ENCODE measurements around the gene PHLDB2.

Gene PHLDB2

DNA sequence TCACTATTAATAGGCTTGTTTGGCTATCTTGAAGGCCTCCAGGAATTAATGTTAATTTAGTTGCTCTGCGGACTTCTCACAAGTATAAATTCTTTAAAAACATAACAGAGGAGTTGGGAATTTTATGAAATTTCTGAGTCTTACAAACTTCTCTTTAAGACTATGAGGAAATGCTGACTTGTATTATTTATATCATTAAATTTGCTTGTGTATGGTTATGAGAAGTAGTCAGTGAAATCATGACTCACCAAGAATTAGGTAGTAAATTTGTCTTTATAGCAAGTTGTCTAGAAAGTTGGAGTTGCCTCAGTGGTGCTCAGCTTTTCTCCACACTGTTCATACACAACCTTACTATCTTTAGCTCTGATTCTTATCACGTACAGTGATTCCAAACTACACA lies 26.5 kb downstream of the PHLDB2 start:
- DNase-seq, result no peak

DNA sequence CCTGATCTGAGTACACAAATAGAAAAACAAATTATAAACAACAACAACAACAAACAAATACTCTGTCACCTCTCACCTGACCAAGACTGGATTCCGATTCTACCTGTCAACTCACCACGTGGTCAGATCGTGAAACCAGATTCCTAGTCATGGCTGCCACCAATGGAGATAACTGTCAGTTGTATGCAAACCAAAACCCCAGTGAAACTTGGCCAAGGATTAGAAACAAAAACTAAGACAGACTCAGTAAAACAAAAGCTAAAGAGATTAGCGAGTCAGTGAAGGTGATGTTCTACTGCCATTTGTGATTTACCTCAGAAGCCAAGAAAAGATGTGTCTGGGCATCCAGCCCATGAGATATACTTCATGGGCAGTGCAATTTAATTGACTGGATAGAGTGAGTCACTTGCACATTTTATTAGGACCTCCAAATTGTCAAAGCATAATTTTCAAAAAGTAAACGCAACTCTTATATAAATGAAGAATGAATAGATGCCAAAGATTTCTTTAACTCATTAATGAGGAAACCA lies 31.1 kb downstream of the PHLDB2 start:
- no peak for DNase-seq

DNA sequence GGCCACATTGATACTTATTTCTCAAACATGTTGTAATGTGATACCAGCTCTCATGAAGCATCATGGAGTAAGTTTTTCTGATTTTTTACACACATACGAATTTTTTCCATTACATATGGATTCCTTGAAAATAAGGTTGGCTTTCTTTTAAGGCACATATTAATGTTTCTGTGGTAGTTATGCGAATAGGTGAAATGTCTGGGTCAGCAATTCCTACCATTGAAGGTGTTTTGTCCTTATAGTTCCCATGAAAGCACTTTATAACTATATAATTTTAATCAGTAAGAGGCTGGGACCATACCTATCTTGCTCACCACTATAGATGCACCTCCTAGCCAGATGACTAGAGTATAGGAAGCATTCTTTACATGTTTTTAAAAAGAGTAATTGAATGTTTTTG lies 33.0 kb downstream of the PHLDB2 start:
- no peak for DNase-seq

DNA sequence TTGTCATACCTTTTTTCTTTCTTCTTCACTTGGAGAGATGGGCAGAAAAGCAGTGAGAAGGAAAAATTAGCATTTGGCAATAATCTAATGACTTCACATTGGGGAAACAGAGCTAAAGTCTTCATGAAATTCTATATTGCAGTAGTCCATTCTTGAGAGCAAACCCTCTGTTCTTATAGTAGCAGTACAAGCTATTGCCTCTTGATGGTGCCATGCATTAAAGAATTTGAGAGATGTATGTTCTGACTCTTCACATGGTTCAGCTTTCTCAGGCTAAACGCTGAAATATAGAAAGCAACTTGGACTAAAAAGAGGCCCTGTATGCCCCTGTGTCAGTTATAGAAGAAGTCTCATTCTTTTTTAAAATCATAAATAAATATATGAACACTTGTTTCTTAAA lies 36.0 kb downstream of the PHLDB2 start:
- DNase-seq, result no peak

DNA sequence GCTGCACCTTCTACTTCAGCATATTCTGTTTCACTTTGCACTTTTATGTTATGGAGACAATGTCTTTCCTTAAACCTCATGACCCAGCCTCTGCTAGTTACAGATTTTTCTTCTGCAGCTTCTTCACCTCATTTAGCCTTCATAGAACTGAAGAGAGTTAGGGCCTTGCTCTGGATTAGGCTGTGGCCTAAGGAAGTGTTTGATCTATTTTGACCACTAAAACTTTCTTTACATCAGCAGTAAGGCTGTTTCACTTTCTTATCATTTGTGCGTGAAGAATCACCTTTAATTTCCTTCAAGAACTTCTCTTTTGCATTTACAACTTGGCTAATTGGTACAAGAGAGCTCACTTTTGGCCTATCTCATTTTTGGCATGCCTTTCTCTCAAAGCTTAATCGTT lies 40.9 kb downstream of the PHLDB2 start:
- no peak for DNase-seq

DNA sequence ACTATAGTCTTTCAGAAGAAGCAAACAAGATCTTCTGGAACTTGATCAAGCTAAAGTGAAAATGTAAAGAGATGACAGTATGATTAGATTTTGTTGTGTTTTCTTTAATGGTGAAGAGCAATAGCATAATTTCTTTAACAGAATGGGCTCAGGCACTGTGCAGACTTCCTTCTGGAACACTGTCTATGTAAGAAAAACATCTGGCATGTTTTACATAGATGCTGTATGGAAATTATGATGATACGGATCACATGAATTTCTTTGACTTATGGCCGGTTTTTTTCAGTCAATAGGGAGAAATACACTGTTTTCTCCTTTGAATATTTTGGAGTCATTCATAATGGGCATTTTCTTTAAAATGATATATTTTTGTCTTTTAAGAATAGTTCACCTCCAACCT lies 42.6 kb downstream of the PHLDB2 start:
- DNase-seq, result no peak

DNA sequence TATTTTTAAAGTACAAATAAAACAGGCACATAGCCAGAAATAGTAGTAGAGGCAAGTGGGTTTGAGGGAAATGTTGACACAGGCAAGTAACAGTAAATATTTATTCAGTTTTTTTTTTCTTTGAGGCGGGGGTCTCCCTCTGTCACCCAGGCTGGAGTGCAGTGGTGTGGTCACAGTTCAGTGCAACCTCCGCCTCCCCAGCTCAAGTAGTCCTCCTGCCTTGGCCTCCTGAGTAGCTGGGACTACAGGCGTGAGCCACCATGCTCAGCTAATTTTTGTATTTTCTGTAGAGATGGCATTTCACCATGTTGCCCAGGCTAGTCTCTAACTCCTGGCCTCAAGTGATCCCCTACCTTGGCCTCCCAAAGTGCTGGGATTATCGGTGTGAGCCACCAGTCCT lies 43.5 kb downstream of the PHLDB2 start:
- no peak for DNase-seq

DNA sequence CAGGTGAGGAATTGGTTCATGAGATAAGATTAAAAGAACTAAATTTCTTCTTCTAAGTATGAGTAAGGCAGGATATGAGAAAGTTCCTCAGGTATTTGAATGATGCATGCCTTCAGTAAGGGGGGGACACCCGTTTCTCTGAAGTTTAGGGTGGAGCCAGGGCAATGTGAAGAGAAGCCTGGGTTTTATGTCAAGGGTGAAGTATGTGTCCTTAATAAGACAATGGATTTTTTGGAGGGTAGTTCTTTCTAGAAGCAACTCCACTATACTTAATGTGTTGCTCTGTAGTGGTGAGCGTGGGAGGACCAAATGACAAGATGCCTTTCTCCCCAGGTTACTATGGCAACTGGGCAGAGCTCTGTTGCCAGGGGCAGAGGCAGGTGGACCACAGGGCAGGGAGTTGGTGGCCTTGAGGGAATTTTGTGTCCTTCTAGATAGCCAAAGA lies 44.0 kb downstream of the PHLDB2 start:
- DNase-seq, result no peak

DNA sequence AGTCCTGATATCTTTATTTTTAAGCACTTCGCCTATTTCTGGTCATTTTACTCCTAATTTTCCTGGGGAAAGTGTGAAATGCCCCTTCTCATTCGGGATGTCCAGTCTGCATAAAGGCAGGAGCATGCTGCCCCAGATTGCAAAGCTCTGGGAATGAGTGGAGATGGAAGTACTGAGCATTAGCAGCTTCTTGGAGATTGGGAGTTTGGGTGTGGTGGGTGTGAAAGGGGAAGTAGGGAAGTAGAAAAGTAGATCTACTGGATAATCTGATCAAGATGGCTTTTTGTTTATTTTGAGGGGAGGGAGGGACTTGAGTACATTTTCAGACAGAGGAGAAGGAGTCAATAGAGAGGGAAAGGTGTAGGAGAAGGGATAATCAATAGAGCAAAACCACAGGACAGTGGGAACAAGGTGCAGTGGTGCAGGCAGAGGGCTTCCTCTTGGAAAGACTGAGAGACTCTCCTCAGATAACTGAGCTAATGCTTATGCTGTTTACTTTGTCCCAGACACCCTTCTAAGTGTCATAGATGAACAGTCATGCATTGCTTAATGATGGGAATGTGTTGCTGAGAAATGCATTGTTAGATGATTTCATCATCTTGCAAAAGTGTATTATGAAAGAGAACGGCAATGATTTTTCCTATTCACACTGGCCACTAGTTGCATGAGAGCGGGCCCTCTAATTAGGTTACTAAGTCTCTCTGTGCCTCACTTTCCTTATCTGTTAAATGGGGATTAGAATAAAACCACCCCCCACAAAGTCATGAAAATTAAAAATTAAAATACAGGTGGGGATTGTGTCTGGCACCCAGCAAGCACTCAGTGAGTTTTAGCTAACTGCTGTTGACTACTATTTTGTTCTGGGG lies 45.5 kb downstream of the PHLDB2 start:
- DNase-seq, result no peak

DNA sequence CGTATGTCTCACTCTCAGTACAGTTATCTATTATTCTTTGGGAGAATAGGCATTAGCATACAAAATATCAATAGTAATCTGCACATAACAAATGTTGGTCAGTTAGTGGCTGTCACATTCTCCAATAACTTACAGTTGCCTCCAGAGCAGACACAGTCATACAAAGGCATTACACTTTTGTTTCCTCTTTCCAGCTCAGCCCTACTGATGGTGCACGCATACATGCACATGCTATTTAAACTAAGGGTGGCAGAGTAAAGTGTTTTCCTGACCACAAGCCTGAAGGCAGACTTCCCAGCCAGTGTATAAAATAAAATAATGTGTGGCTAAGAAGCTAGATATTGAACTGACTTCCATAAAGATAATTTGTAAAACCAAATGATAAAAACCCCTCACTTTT lies 47.6 kb downstream of the PHLDB2 start:
- DNase-seq, result no peak

DNA sequence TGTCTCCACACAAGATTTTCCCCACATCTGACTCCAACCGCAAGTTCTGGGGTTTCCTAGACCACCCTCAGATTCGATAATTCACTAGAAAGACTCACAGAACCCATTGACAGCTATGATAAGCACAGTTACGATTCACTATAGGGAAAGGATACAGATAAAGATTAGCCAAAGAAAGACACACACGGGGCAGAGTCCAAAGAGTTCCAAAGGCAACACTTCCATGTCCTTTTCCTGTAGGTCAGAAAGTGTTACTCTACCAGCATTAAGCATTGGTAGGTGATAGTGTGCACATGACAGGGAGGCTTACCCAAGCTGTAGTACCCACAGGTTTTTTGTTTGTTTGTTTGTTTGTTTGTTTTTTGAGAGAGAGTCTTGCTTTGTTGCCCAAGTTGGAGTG lies 48.1 kb downstream of the PHLDB2 start:
- DNase-seq, result no peak

DNA sequence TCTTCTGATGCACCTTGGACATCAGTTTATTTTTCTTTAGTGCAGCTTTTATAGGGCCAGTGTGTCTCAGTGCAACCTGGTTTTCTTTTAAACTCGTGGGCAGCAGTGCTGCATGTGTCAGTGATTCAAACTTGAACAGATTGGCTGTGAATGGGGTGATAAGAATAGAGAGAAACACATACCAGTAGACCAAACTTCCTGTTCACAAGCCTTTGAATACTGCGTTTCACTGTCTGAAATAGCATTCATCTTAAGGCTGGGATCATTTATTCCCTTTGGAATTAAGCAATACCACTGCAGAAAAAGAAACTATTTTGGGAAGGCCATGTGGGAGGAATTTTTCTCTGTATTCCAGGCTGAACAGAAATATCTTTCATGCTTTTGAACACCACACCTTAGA lies 51.7 kb downstream of the PHLDB2 start:
- no peak for DNase-seq

DNA sequence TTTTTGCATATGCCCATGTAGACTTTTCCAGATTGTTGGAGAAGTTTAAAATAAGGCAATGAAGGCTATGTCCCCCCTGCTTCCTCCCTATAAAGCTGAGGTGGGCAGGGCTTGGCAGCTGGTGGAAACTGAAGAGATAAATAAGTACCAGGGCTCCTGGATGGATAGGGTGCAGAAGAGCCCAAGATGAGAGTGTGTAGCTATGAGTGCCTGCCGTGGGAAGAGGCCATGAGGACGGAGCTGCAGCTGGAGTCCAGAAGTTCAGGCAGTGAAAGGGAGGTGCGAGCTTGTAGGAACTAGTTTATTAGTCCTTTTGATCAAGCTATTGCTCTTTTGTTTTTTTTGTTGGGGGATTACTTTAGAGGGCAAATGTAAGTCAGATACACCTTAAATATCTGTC lies 52.4 kb downstream of the PHLDB2 start:
- no peak for DNase-seq

DNA sequence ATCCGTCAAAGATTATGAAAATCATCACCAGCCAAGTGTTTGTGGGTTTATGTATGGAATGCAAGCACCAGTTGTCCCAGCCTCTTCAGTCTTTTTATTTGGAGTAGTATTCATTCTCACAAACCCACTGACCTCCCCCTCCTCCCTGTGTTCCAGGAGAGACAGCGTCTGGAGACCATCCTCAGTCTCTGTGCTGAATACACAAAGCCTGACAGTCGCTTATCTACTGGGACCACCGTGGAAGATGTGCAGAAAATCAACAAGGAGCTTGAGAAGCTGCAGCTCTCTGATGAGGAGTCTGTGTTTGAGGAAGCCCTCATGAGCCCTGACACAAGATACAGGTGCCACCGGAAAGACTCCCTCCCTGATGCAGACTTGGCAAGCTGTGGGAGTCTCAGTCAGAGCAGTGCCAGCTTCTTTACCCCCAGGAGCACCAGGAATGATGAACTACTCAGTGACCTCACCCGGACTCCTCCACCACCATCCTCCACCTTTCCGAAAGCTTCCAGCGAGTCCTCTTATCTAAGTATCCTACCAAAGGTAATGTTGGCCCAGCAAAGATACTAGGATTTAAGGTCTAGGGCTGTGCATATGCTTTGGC lies 54.2 kb downstream of the PHLDB2 start:
- no peak for DNase-seq

DNA sequence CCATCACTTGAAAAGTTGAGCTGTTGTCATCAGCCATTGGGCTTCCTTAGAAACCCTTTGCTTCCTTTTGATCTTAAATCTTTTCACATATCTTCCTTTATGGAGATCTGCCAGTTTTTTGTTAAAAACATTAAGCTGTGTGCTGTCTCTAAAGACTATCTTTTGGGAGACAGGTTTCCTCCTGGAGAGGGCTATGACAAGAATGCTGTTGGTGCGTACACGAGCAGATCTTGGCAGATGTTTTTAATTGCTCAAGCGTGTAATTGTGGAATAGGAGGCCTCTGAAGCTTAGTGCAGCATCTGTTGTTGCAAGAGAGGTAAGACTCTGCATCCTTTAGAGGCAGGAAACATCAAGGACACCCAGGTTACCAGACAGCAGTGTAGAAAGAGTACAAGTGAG lies 56.8 kb downstream of the PHLDB2 start:
- no peak for DNase-seq

DNA sequence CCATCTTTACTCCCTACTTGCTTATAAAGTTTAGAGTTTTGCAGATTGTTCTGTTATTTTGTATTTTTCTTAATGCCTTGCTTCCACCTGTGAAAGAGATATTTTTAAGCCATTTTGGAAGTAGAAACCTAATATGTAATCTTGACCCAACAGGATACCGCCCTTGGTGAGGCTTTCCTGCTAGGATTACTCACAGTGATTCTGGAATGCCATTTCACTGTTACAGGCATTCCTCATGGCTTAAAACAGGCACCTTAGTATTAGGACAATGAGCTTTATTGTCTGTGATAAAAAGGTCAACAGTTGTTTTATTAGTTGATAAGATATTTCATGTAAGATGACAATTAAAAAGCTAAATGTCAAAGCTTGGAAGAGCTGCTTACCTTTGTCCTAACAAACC lies 58.2 kb downstream of the PHLDB2 start:
- no peak for DNase-seq

DNA sequence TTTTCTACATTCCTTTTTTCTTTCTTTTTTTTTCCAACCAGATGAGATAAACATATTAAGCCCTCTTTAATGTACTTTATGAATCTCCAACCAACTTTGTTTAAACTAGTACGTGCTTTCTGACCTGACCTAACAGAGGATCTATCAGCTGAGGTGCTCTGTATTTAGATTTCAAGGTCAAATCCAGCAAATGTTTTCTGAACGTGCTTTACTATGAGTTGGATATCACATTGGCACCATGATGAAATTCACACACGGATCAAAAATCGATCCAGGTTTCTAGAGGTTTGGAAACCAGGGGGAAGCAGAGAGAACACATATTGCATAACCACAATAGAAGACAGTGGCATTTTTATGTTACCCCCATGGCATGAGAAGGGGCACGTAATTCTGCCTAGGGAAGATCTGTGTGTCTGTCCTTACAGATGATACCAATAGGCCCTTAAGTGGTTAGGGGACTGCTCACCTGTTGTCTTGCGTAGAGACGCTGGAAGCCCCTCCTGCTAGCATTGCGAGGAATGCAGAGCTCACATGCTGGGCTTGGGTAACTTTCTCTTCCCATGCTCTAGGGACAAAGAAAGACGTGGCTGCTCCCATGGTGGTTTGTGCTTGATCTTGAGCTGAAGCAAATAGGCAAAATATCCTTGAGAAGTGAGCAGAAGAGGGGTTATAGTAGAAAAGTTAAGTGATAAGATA lies 60.5 kb downstream of the PHLDB2 start:
- DNase-seq, result no peak

DNA sequence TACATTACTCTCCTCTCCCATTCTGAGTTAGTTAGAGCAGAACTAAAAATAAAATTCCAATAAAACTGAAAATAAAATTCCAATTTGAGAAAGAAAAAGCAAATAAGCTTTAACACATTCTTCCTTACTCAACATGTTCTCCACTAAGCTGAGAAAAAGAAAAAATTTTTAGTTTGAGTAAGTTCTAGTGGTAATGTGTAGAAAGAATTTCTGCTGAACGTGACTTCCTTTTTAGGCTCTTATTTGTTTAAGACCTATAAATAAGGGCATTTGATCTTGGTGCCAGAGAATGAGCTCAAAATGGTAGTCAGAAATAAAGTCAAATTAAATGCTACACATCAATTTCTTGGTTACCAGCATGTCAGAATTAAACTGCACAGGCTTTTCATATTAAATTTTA lies 62.1 kb downstream of the PHLDB2 start:
- DNase-seq, result no peak

DNA sequence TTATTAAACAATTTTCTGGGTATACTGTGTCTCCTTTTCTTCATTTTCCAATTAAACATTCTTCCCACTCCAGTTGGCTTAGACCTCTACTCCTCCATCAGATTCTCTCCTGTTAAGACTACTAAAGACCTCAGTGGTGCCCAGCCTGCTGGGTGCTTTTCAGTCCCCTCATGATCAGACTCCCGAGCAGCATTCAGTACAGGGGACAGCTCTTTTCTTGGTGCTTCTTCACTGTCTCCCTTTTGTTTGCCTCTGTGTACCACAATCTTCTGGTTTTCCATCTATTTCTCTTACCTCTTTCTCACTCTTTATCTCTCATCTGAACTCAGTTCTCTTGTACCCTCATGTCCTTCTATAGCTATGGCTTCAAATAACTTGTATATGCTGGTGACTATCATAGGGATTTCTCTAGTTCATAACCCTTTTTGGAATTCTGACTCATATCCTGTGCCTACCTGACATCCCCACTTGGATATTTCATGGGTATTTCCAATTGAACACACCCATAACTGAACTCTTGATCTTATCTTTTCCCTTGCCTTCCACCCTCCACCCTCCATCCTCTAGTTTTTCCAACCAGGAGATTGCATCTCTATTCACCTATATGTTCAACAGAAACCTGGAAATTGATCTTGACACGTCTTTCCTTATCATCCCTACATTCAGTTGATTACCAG lies 64.2 kb downstream of the PHLDB2 start:
- DNase-seq, result no peak

DNA sequence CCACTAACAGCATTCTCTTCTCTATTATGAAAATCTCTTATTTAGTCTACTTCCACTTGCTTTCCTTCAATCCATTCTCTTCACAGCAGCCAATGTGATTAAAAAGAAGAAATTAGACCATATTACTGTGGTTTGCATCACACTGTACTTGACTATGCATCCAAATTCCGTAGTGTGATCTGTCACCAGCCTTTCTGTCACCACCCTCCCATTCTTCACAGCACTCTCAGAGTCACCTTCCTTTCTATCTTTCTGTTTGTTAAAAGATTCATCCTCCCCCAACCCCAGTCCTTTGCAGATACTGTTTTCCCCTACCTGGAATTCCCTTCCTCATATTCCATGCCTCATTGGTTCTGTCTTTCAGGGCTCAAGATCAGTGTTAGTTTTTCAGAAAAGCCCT lies 64.7 kb downstream of the PHLDB2 start:
- no peak for DNase-seq

DNA sequence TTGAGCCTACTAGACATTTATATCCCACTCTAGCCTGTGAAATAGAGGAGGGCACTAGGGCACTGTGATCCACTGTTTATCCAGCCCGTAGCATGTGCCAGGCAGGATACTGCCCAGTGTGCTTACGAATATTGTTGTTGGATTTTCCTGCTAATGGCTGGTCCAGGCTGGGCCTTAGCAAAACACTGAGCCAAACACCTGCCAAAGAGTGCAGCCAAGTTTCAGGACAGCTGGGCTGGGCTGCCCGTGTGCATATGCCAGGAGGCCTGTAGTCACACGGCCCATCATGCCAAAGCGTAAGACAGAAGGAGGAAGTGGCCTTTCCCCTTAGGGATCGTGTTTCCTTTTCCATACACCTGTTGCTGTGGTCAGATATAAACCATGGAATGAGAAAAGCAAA lies 65.2 kb downstream of the PHLDB2 start:
- DNase-seq, result no peak

DNA sequence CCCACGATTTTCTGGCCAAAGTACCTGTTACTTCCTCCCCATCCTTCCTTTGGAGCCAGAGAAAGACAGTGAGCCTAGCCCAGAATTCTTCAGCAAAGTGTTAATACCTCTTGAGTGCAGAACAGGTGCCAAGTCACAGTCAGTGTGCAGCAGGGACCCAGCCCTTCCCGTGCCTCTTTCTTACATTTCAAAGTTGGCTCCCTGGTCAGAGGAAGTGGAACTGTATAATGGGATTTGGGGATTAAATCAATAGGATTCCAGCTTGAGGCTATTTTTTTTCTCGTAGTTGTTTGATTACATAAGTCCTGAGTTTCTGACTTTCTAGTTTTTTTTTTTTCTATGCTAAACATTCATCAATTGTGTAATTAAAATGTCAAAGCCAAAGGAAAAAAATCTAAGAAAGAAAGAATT lies 67.2 kb downstream of the PHLDB2 start:
- no peak for DNase-seq

DNA sequence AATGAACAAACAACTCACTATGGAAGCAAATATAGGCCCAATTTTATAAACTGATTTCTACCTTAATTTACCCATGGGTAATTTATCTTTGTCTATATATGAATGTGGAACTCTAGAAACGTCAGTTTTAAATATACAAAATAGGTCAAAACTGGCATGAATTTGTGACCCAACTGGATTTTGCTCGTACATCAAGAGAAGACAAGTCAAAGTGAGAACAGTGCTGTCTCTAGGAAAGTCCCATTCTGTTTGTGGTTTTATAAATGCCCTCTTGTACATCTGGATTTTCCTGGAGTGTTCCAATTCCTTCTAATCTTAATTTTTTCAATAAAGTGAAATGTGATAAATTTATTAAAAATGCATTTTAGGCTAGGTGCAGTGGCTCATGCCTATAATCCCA lies 69.5 kb downstream of the PHLDB2 start:
- DNase-seq, result no peak
